Endothelial cell (in vitro differentiated cells): ENCODE results near the gene USP48. TPM values are rescaled to one million over a fixed set of nuclear protein-coding genes. Genes with fewer than 3 reads are reported as not detected.

ENCODE experiments used
- DNase-seq: peaks from one replicate; pipeline ENCODE4 v3.0.0; 2021; ENCODE audit warnings: low spot score
- H3K27ac Mint-ChIP-seq: one replicate; pipeline ENCODE4 v1.8.0; 2021; ENCODE audit warnings: mixed read lengths, inconsistent platforms; ENCODE audit not compliant: unreplicated experiment
- H3K27me3 Mint-ChIP-seq: one replicate; pipeline ENCODE4 v1.8.0; 2021; ENCODE audit warnings: mild to moderate bottlenecking, moderate library complexity, mixed read lengths, inconsistent platforms; ENCODE audit not compliant: unreplicated experiment
- H3K36me3 Mint-ChIP-seq: one replicate; pipeline ENCODE4 v1.8.0; 2021; ENCODE audit warnings: mild to moderate bottlenecking, low read depth, mixed read lengths, inconsistent platforms; ENCODE audit not compliant: unreplicated experiment
- H3K4me1 Mint-ChIP-seq: one replicate; pipeline ENCODE4 v1.8.0; 2021; ENCODE audit warnings: mild to moderate bottlenecking, mixed read lengths, inconsistent platforms; ENCODE audit not compliant: unreplicated experiment
- H3K4me3 Mint-ChIP-seq: one replicate; pipeline ENCODE4 v1.8.0; 2021; ENCODE audit warnings: mild to moderate bottlenecking, mixed read lengths, inconsistent platforms; ENCODE audit not compliant: unreplicated experiment
- H3K9me3 Mint-ChIP-seq: one replicate; pipeline ENCODE4 v1.8.0; 2021; ENCODE audit warnings: mixed read lengths, inconsistent platforms; ENCODE audit not compliant: unreplicated experiment
- total RNA-seq: library from RNA; stranded (reverse); fragmentation: NEBNext Ultra II Directional; extraction: Animal tissue kit (Norgen Biotek cat#: 25700); gene quantifications from one replicate; pipeline ENCODE4 v1.2.1, GENCODE V29; 2021; ENCODE audit not compliant: unreplicated experiment
- TF ChIP-seq, protein P1 (sequence below): fragments of 200-600 bp; sonication (generic); IDR thresholded peaks from one replicate; pipeline ENCODE4 v1.5.0; 2021; ENCODE audit warnings: antibody characterized with exemption; ENCODE audit not compliant: unreplicated experiment

USP48 gene
- total RNA-seq, 1 donor from 2014 or later, result 57.9 TPM

GRCh38 chr1:21766210-21766609 is 16.7 kb downstream of the USP48 start:
- H3K27me3 Mint-ChIP-seq, result no peaks in the 10 kb centered on the region
- H3K4me3 Mint-ChIP-seq, result no peak overlapping the region
- H3K27ac Mint-ChIP-seq, result peak overlapping the region; percentile 30
- H3K36me3 Mint-ChIP-seq, result no peaks in the 10 kb centered on the region
- DNase-seq, result no peak
- H3K9me3 Mint-ChIP-seq, result no peaks in the 10 kb centered on the region
- TF ChIP-seq, protein P1, sequence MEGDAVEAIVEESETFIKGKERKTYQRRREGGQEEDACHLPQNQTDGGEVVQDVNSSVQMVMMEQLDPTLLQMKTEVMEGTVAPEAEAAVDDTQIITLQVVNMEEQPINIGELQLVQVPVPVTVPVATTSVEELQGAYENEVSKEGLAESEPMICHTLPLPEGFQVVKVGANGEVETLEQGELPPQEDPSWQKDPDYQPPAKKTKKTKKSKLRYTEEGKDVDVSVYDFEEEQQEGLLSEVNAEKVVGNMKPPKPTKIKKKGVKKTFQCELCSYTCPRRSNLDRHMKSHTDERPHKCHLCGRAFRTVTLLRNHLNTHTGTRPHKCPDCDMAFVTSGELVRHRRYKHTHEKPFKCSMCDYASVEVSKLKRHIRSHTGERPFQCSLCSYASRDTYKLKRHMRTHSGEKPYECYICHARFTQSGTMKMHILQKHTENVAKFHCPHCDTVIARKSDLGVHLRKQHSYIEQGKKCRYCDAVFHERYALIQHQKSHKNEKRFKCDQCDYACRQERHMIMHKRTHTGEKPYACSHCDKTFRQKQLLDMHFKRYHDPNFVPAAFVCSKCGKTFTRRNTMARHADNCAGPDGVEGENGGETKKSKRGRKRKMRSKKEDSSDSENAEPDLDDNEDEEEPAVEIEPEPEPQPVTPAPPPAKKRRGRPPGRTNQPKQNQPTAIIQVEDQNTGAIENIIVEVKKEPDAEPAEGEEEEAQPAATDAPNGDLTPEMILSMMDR, result no peak
- H3K4me1 Mint-ChIP-seq, result no peaks in the 10 kb centered on the region

- Mint-ChIP-seq H3K4me3 (no peak overlapping the region), H3K27ac (no peak overlapping the region), H3K27me3 (no peaks in the 10 kb centered on the region), H3K4me1 (no peaks in the 10 kb centered on the region), H3K36me3 (no peaks in the 10 kb centered on the region), H3K9me3 (no peaks in the 10 kb centered on the region)
- TF ChIP-seq, protein P1, result no peak
- DNase-seq, result no peak
These were observed 18.1 kb downstream of the USP48 start for GRCh38 chr1:21764615-21765423.

- no peaks in the 10 kb centered on the region for H3K36me3 Mint-ChIP-seq
- H3K27me3 Mint-ChIP-seq, result no peaks in the 10 kb centered on the region
- DNase-seq, result no peak
- H3K4me1 Mint-ChIP-seq, result no peaks in the 10 kb centered on the region
- no peak overlapping the region for H3K4me3 Mint-ChIP-seq
- H3K27ac Mint-ChIP-seq, result no peak overlapping the region
- no peaks in the 10 kb centered on the region for H3K9me3 Mint-ChIP-seq
- TF ChIP-seq, protein P1, result no peak
These were observed 19.1 kb downstream of the USP48 start for GRCh38 chr1:21763694-21764419.

DNA sequence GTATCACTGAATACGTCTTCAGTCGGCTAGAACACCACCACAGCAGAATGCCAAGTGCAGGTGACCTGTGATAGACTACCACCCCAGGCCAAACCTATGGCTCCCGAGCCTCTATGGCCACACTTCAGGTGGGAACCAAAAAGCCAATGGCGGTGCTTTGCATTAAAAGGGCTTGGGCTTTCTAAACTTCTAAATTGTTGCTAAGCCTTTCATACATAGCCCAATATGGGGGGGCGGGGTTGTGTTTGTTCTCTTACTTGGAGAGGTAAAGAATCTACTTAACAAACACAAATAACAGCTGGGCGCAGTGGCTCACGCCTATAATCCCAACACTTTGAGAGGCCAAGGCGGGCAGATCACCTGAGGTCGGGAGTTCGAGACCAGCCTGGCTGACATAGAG is 19.7 kb downstream of the USP48 start:
- TF ChIP-seq, protein P1, result no peak
- Mint-ChIP-seq H3K4me1 (no peaks in the 10 kb centered on the region), H3K9me3 (no peaks in the 10 kb centered on the region), H3K27ac (no peak overlapping the region), H3K36me3 (no peaks in the 10 kb centered on the region), H3K4me3 (no peak overlapping the region), H3K27me3 (no peaks in the 10 kb centered on the region)
- no peak for DNase-seq

DNA sequence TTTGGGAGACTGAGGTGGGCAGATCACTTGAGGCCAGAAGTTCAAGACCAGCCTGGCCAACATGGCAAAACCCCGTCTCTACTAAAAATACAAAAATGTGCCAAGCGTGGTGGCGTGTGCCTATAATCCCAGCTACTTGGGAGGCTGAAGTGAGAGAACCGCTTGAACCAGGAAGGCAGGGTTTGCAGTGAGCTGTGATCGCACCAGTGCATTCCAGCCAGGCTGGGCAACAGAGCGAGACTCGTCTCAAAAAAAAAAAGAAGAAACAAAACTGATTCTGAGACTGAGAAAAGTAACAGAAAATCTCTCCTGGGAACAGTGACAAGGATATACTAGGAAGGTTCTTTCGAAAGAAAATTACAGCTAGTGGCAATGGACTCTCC is 20.9 kb downstream of the USP48 start:
- DNase-seq, result no peak
- no peak overlapping the region for H3K27ac Mint-ChIP-seq

More for the DNA sequence above, 20.9 kb downstream of the USP48 start:
- TF ChIP-seq, protein P1, result no peak
- Mint-ChIP-seq H3K9me3 (no peaks in the 10 kb centered on the region), H3K4me3 (no peak overlapping the region), H3K4me1 (no peaks in the 10 kb centered on the region), H3K36me3 (no peaks in the 10 kb centered on the region), H3K27me3 (no peaks in the 10 kb centered on the region)
